Astrocyte of the cerebellum (primary cell): ENCODE results near the gene ZNF746.
"Not testable (repeated sequence)": the region's sequence is repeated elsewhere in the genome, so short reads cannot be mapped to it uniquely, and the experiment has no call there.

ENCODE experiments used
- DNase-seq: peaks from one replicate; pipeline ENCODE4 v3.0.0-alpha.2; 2011; ENCODE audit warnings: low read depth
- H3K4me3 ChIP-seq: 2 replicates; pipeline ENCODE4 v1.5.1; 2011; ENCODE audit warnings: mild to moderate bottlenecking, low read depth, low read length, moderate library complexity
- in situ Hi-C: cut with HindIII; loops from 2 replicates; pipeline ENCODE4 v1.10.0; 2017; ENCODE audit warnings: low sequenced_read_pairs
- TF ChIP-seq, protein P1 (sequence below): IDR thresholded peaks from 2 replicates; pipeline ENCODE4 v1.5.1; 2012; ENCODE audit warnings: low read length, low read depth, moderate library complexity, mild to moderate bottlenecking; ENCODE audit errors: missing control alignments

The ZNF746 gene

DNA sequence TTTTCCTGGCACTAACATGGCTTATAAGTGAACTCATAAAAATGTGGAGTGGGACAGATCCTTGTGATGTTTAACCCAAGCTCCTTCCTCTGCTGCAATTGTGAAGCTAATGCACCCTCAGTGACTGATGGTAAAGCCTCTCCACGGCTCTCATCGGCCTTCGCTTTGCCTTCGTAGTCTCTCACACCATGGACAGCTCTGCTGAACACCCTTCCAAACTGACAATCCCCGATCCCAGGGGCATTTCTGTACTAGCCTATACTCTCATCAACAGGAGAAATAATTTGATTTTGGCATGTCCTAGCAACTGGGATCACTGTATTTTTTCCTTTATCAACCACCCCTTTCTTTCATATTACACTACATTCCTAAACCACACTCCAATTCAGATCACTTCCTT, 42.9 kb downstream of the ZNF746 start:
- no peak overlapping the region for H3K4me3 ChIP-seq
- DNase-seq = no peak
- TF ChIP-seq, protein P1, sequence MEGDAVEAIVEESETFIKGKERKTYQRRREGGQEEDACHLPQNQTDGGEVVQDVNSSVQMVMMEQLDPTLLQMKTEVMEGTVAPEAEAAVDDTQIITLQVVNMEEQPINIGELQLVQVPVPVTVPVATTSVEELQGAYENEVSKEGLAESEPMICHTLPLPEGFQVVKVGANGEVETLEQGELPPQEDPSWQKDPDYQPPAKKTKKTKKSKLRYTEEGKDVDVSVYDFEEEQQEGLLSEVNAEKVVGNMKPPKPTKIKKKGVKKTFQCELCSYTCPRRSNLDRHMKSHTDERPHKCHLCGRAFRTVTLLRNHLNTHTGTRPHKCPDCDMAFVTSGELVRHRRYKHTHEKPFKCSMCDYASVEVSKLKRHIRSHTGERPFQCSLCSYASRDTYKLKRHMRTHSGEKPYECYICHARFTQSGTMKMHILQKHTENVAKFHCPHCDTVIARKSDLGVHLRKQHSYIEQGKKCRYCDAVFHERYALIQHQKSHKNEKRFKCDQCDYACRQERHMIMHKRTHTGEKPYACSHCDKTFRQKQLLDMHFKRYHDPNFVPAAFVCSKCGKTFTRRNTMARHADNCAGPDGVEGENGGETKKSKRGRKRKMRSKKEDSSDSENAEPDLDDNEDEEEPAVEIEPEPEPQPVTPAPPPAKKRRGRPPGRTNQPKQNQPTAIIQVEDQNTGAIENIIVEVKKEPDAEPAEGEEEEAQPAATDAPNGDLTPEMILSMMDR = no peak
- in situ Hi-C loops = no loop called here

GRCh38 chr7:149454006-149454405, 43.6 kb downstream of the ZNF746 start:
- in situ Hi-C loops = no loop called here
- no peak for DNase-seq
- TF ChIP-seq, protein P1 = no peak
- H3K4me3 ChIP-seq = no peak overlapping the region

DNA sequence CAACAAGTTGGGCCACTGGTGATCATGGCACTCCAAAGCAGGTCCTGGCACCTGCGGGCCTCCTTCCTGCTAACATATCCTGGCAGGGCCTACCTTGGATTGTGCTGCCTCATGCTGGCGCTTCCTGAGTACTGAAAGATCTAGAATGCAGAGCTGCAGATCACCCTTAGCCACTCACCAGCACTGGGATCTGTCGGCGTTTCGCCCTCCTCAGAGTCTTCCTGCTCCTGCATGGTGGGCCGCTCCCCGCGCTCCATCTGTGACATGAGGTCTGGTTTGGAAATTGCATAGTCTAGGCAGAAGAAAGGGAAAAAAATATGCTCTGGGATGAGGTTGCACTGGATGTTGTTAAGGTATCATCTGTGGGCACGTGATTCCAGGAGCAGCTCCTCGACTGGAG, 46.8 kb downstream of the ZNF746 start:
- TF ChIP-seq, protein P1 = no peak
- DNase-seq = no peak
- in situ Hi-C loops = no loop called here
- H3K4me3 ChIP-seq = no peak overlapping the region

DNA sequence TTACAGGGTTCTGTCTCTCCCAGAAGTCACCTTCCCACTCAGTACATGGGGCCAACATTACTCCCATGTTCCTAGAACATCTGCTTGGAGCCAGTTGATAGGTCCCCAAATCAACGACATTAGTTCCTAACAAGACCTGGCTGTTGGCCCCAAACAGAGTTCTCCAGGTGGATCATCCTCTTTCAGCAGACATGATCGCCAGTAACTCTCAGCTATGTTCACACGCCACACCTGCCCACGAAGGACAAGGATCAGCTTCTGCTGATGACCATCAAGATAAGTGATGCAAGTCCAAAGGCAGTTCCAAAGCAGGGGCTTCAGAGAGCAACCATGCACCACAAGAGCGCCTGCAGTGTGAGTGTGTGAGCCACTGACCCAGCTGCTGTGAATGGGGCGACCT, 47.7 kb downstream of the ZNF746 start:
- TF ChIP-seq, protein P1 = no peak
- no peak for DNase-seq
- no peak overlapping the region for H3K4me3 ChIP-seq
- in situ Hi-C loops = no loop called here

DNA sequence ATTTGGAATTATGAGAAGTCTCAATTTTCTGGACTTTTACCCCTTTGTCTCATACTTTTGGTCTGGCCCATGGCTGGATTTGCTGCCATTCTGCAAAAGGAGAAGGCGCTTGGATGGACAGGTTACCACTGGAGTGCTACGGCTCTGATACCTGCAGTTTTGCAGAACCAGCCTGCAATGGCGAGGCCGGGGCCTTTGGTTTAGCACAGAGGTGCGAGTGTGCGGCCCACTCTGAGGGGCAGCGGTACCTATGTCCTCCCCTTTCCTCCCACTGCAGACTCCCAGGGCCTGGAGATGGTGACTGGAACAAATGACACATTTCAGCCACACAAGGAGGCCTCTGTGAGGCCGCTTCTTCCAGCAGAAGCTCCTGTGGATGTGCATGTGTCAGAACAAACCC, 48.6 kb downstream of the ZNF746 start:
- DNase-seq = no peak
- TF ChIP-seq, protein P1 = no peak
- H3K4me3 ChIP-seq = no peak overlapping the region
- in situ Hi-C loops = no loop called here

DNA sequence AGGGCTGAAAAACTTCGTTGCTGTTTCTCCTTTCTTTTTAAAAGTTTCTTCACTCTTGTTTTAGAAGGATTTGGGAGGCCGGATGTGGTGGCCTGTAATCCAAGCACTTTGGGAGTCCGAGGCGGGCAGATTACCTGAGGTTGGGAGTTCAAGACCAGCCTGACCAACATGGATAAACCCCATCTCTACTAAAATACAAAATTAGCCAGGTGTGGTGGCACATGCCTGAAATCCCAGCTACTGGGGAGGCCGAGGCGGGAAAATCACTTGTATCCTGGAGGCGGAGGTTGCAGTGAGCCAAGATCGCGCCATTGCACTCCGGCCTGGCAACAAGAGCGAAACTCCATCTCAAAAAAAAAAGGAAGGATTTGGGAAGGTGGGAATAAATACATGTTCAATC, 51.6 kb downstream of the ZNF746 start:
- DNase-seq, H3K4me3 ChIP-seq, in situ Hi-C loops: not testable (repeated sequence)

GRCh38 chr7:149444287-149444686, 53.3 kb downstream of the ZNF746 start:
- in situ Hi-C loops = no loop called here
- TF ChIP-seq, protein P1 = no peak
- DNase-seq = no peak
- no peak overlapping the region for H3K4me3 ChIP-seq
